Neural cell (in vitro differentiated cells): ENCODE measurements around the gene NSMF. TPM values are rescaled to one million over a fixed set of nuclear protein-coding genes. Genes with fewer than 3 reads are reported as not detected.

Source experiments
- H2AFZ ChIP-seq: fragments of 200-600, 300-800 bp; sonication (generic), shearing (Covaris generic); 2 replicates; pipeline ENCODE4 v1.6.0; 2014; ENCODE audit warnings: low read depth, mild to moderate bottlenecking, antibody characterized with exemption, low read length, moderate library complexity
- H3F3A ChIP-seq: fragments of 200-600 bp; shearing (Covaris generic); 2 replicates; pipeline ENCODE4 v1.6.1; 2016; ENCODE audit warnings: mild to moderate bottlenecking, moderate library complexity, mixed read lengths, antibody characterized with exemption, low read length; ENCODE audit not compliant: insufficient read depth, poor library complexity, severe bottlenecking
- H3K27ac ChIP-seq: fragments of 200-600, 300-800 bp; sonication (generic), shearing (Covaris generic); 2 replicates; pipeline ENCODE4 v1.5.1; 2014; ENCODE audit warnings: mild to moderate bottlenecking, low read length, moderate library complexity
- H3K27me3 ChIP-seq: fragments of 300-800, 200-600 bp; sonication (generic), shearing (Covaris generic); 2 replicates; pipeline ENCODE4 v1.6.0; 2014; ENCODE audit warnings: mild to moderate bottlenecking, low read depth, low read length, moderate library complexity; ENCODE audit not compliant: insufficient read depth
- H3K36me3 ChIP-seq: fragments of 300-800, 200-600 bp; sonication (generic), shearing (Covaris generic); 2 replicates; pipeline ENCODE4 v1.5.1; 2014; ENCODE audit warnings: mild to moderate bottlenecking, antibody characterized with exemption, low read length, moderate library complexity; ENCODE audit not compliant: insufficient read depth
- H3K4me2 ChIP-seq: fragments of 300-800, 200-600 bp; sonication (generic), shearing (Covaris generic); 2 replicates; pipeline ENCODE4 v1.6.0; 2014; ENCODE audit warnings: mild to moderate bottlenecking, low read length
- H3K4me3 ChIP-seq: fragments of 300-800, 200-600 bp; sonication (generic), shearing (Covaris generic); 2 replicates; pipeline ENCODE4 v1.5.1; 2014; ENCODE audit warnings: mild to moderate bottlenecking, low read length, moderate library complexity
- H3K79me2 ChIP-seq: fragments of 200-600 bp; shearing (Covaris generic); replicated peaks from 2 replicates; pipeline ENCODE4 v1.6.0; 2014; ENCODE audit warnings: mild to moderate bottlenecking, low read length, moderate library complexity; ENCODE audit not compliant: insufficient read depth
- H3K9ac ChIP-seq: fragments of 300-800, 200-600 bp; sonication (generic), shearing (Covaris generic); 2 replicates; pipeline ENCODE4 v1.6.1; 2016; ENCODE audit warnings: mild to moderate bottlenecking, low read length, mixed read lengths
- H3K9me2 ChIP-seq: fragments of 200-600 bp; shearing (Covaris generic); 2 replicates; pipeline ENCODE4 v1.6.1; 2016; ENCODE audit warnings: mild to moderate bottlenecking, low read length, mixed read lengths; ENCODE audit not compliant: insufficient read depth
- H3K9me3 ChIP-seq: fragments of 200-600, 300-800 bp; sonication (generic), shearing (Covaris generic); 2 replicates; pipeline ENCODE4 v1.6.1; 2016; ENCODE audit warnings: mild to moderate bottlenecking, mixed run types, low read length, moderate library complexity, mixed read lengths
- H4K20me1 ChIP-seq: fragments of 200-600 bp; shearing (Covaris generic); 2 replicates; pipeline ENCODE4 v1.6.1; 2016; ENCODE audit warnings: mild to moderate bottlenecking, mixed run types; ENCODE audit not compliant: insufficient read depth
- EP300 ChIP-seq: fragments of 450-650 bp; conservative IDR thresholded peaks from 2 replicates; pipeline ENCODE4 v1.6.1; 2014; ENCODE audit warnings: antibody characterized with exemption, mild to moderate bottlenecking, moderate library complexity; ENCODE audit not compliant: poor library complexity, severe bottlenecking
- EZH2 ChIP-seq: fragments of 200-600, 300-800 bp; shearing (Covaris generic), sonication (generic); IDR thresholded peaks from 2 replicates; pipeline ENCODE4 v1.6.1; 2014; ENCODE audit warnings: antibody characterized with exemption, low read length, borderline replicate concordance, mild to moderate bottlenecking; ENCODE audit not compliant: insufficient read depth, poor library complexity, severe bottlenecking
- MXI1 ChIP-seq: fragments of 450-650 bp; conservative IDR thresholded peaks from 2 replicates; pipeline ENCODE4 v1.6.1; 2014; ENCODE audit warnings: antibody characterized with exemption, mild to moderate bottlenecking; ENCODE audit not compliant: poor library complexity, severe bottlenecking
- POLR2AphosphoS5 ChIP-seq: IDR thresholded peaks from 2 replicates; pipeline ENCODE4 v1.6.1; 2012
- RAD21 ChIP-seq: fragments of 450-650 bp; conservative IDR thresholded peaks from 2 replicates; pipeline ENCODE4 v1.6.1; 2014; ENCODE audit warnings: antibody characterized with exemption, mild to moderate bottlenecking, moderate library complexity
- REST ChIP-seq: IDR thresholded peaks from 2 replicates; pipeline ENCODE4 v1.6.1; 2012; ENCODE audit warnings: borderline replicate concordance
- SMC3 ChIP-seq: fragments of 450-650 bp; conservative IDR thresholded peaks from 2 replicates; pipeline ENCODE4 v1.6.1; 2014; ENCODE audit warnings: antibody characterized with exemption, mild to moderate bottlenecking, moderate library complexity; ENCODE audit not compliant: poor library complexity
- TAF1 ChIP-seq: IDR thresholded peaks from 2 replicates; pipeline ENCODE4 v1.6.1; 2012; ENCODE audit warnings: low read depth
- polyA plus RNA-seq: library from polyadenylated mRNA; depleted of rRNA; stranded (reverse); fragments of >200 nt; gene quantifications from 2 replicates; pipeline ENCODE4 v1.2.3, GENCODE V29; 2014
- TF ChIP-seq, protein P1 (sequence below): fragments of 450-650 bp; IDR thresholded peaks from 2 replicates; pipeline ENCODE4 v1.5.1; 2014; ENCODE audit warnings: antibody characterized with exemption, mild to moderate bottlenecking, moderate library complexity; ENCODE audit not compliant: poor library complexity, severe bottlenecking

The NSMF gene
- polyA plus RNA-seq, 1 donor from 2014 or later: 51.2 TPM

- Histone ChIP-seq H3F3A (no peaks in the 10 kb centered on the region), H3K4me3 (no peak overlapping the region), H3K79me2 (no peaks in the 10 kb centered on the region), H3K9ac (no peak overlapping the region), H3K36me3 (no peaks in the 10 kb centered on the region), H3K27me3 (no peaks in the 10 kb centered on the region), H2AFZ (no peak overlapping the region), H3K27ac (no peak overlapping the region), H3K9me2 (no peaks in the 10 kb centered on the region), H3K4me2 (no peak overlapping the region), H3K9me3 (no peaks in the 10 kb centered on the region), H4K20me1 (no peaks in the 10 kb centered on the region)
- TF ChIP-seq SMC3: no peak
- TF ChIP-seq EZH2: no peak
- TF ChIP-seq POLR2AphosphoS5: no peak
- no peak for TF ChIP-seq TAF1
- no peak for TF ChIP-seq MXI1
- TF ChIP-seq, protein P1, sequence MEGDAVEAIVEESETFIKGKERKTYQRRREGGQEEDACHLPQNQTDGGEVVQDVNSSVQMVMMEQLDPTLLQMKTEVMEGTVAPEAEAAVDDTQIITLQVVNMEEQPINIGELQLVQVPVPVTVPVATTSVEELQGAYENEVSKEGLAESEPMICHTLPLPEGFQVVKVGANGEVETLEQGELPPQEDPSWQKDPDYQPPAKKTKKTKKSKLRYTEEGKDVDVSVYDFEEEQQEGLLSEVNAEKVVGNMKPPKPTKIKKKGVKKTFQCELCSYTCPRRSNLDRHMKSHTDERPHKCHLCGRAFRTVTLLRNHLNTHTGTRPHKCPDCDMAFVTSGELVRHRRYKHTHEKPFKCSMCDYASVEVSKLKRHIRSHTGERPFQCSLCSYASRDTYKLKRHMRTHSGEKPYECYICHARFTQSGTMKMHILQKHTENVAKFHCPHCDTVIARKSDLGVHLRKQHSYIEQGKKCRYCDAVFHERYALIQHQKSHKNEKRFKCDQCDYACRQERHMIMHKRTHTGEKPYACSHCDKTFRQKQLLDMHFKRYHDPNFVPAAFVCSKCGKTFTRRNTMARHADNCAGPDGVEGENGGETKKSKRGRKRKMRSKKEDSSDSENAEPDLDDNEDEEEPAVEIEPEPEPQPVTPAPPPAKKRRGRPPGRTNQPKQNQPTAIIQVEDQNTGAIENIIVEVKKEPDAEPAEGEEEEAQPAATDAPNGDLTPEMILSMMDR: no peak
- no peak for TF ChIP-seq RAD21
- no peak for TF ChIP-seq EP300
- no peak for TF ChIP-seq REST
Measured at GRCh38 chr9:137491735-137492432, 32.8 kb upstream of the NSMF start.

DNA sequence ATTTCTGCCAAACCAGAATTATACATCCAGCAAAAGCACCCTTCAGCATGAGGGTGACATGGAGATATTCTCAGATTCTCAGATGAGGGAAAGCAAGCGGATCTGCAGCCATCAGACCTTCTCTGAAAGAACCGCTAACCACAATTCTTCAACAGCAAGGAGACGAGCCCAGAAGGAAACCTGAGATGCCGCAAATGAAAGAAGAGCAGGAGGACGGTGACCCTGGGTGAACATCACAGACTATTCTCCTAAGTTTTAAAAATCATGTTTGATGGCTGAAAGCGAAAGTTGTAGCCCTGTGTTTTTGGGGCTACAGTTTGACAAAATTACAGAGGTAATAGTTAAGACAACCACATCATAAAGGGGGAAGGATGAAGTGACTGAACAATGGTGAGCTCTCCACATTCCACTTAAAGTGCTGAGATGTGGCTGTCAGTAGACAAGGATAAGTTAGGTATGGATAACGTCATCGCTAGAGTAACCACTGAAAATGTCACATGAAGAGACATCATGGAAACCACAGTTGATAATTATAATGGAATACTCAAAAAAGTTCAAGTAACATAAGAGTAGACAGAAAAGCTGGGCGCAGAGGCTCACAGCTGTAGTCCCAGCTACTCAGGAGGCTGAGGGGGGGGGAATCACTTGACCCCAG is 31.5 kb upstream of the NSMF start:
- Histone ChIP-seq H3K79me2 (no peaks in the 10 kb centered on the region), H3K4me2 (no peak overlapping the region), H3K9me2 (no peaks in the 10 kb centered on the region), H3K4me3 (no peak overlapping the region), H4K20me1 (no peaks in the 10 kb centered on the region), H3K27me3 (no peaks in the 10 kb centered on the region), H3K9me3 (no peaks in the 10 kb centered on the region), H3K36me3 (no peaks in the 10 kb centered on the region), H2AFZ (no peak overlapping the region), H3K9ac (no peak overlapping the region), H3K27ac (no peak overlapping the region), H3F3A (no peaks in the 10 kb centered on the region)
- TF ChIP-seq REST (no peak), MXI1 (no peak), EZH2 (no peak), EP300 (no peak), TAF1 (no peak), SMC3 (no peak), RAD21 (no peak), POLR2AphosphoS5 (no peak)
- TF ChIP-seq, protein P1: no peak
